Measurements from ENCODE around the gene SOX14.

SOX14 gene

GRCh38 chr3:137764001-137764433, at the start of gene SOX14:
Gene SOX14, plus strand, starts transcription at chr3:137764315. Its CDS starts 470 bp downstream, at chr3:137764785.
- no peaks in the 10 kb centered on the region for H3K36me3 Mint-ChIP-seq (ENCODE audit: insufficient read depth)
- peaks cover 4% of the 10 kb centered on the region for H3K4me1 Mint-ChIP-seq
- H3K4me3 Mint-ChIP-seq = no peak within 1 kb of the TSS
- ATAC-seq (replicated peaks; ENCODE audit: extremely low read depth, poor library complexity, severe bottlenecking) (no peak), DNase-seq (ENCODE audit: low spot score in 2 of 2) (no peak)
- no peak within 1 kb of the TSS for H3K27ac Mint-ChIP-seq (ENCODE audit: low read depth)
- no peaks in the 10 kb centered on the region for H3K9me3 Mint-ChIP-seq
- H3K27me3 Mint-ChIP-seq = peaks cover 96% of the 10 kb centered on the region

- Mint-ChIP-seq H3K27me3 (no peaks in the 10 kb centered on the region), H3K27ac (ENCODE audit: low read depth) (no peak overlapping the region), H3K9me3 (peaks cover 17% of the 10 kb centered on the region), H3K36me3 (ENCODE audit: insufficient read depth) (no peaks in the 10 kb centered on the region), H3K4me1 (no peaks in the 10 kb centered on the region), H3K4me3 (no peak overlapping the region)
- no peak for ATAC-seq (replicated peaks; ENCODE audit: extremely low read depth, poor library complexity, severe bottlenecking)
- no peak for DNase-seq (ENCODE audit: low spot score in 2 of 2)
Measured at GRCh38 chr3:137714551-137714950, 49.6 kb upstream of the SOX14 start.

GRCh38 chr3:137724240-137724639, 39.9 kb upstream of the SOX14 start:
- peaks cover 25% of the 10 kb centered on the region for H3K9me3 Mint-ChIP-seq
- H3K27ac Mint-ChIP-seq (ENCODE audit: low read depth) = no peak overlapping the region
- DNase-seq (ENCODE audit: low spot score in 2 of 2) (no peak), ATAC-seq (replicated peaks; ENCODE audit: extremely low read depth, poor library complexity, severe bottlenecking) (no peak)
- H3K36me3 Mint-ChIP-seq (ENCODE audit: insufficient read depth) = peaks cover 3% of the 10 kb centered on the region
- H3K4me3 Mint-ChIP-seq = no peak overlapping the region
- no peaks in the 10 kb centered on the region for H3K27me3 Mint-ChIP-seq
- no peaks in the 10 kb centered on the region for H3K4me1 Mint-ChIP-seq

GRCh38 chr3:137737208-137737607, 26.9 kb upstream of the SOX14 start:
- peaks cover 40% of the 10 kb centered on the region for H3K9me3 Mint-ChIP-seq
- H3K27ac Mint-ChIP-seq (ENCODE audit: low read depth) = no peak overlapping the region
- DNase-seq (ENCODE audit: low spot score in 2 of 2) (no peak), ATAC-seq (replicated peaks; ENCODE audit: extremely low read depth, poor library complexity, severe bottlenecking) (no peak)
- no peaks in the 10 kb centered on the region for H3K36me3 Mint-ChIP-seq (ENCODE audit: insufficient read depth)
- no peaks in the 10 kb centered on the region for H3K4me1 Mint-ChIP-seq
- no peaks in the 10 kb centered on the region for H3K27me3 Mint-ChIP-seq
- no peak overlapping the region for H3K4me3 Mint-ChIP-seq

- no peak for DNase-seq (ENCODE audit: low spot score in 2 of 2)
- Mint-ChIP-seq H3K4me3 (no peak overlapping the region), H3K4me1 (no peaks in the 10 kb centered on the region), H3K9me3 (peaks cover 34% of the 10 kb centered on the region), H3K36me3 (ENCODE audit: insufficient read depth) (no peaks in the 10 kb centered on the region), H3K27me3 (no peaks in the 10 kb centered on the region), H3K27ac (ENCODE audit: low read depth) (no peak overlapping the region)
- ATAC-seq (replicated peaks; ENCODE audit: extremely low read depth, poor library complexity, severe bottlenecking) = no peak
Measured at GRCh38 chr3:137738710-137739109, 25.4 kb upstream of the SOX14 start.

- peaks cover 23% of the 10 kb centered on the region for H3K9me3 Mint-ChIP-seq
- no peaks in the 10 kb centered on the region for H3K4me1 Mint-ChIP-seq
- H3K27me3 Mint-ChIP-seq = peaks cover 18% of the 10 kb centered on the region
- no peaks in the 10 kb centered on the region for H3K36me3 Mint-ChIP-seq (ENCODE audit: insufficient read depth)
- no peak overlapping the region for H3K27ac Mint-ChIP-seq (ENCODE audit: low read depth)
- no peak overlapping the region for H3K4me3 Mint-ChIP-seq
- ATAC-seq (replicated peaks; ENCODE audit: extremely low read depth, poor library complexity, severe bottlenecking) (no peak), DNase-seq (ENCODE audit: low spot score in 2 of 2) (no peak)
Measured at GRCh38 chr3:137743608-137744007, 20.5 kb upstream of the SOX14 start.

- Mint-ChIP-seq H3K36me3 (ENCODE audit: insufficient read depth) (no peaks in the 10 kb centered on the region), H3K27me3 (peaks cover 18% of the 10 kb centered on the region), H3K4me3 (no peak overlapping the region), H3K9me3 (peaks cover 24% of the 10 kb centered on the region), H3K27ac (ENCODE audit: low read depth) (no peak overlapping the region), H3K4me1 (no peaks in the 10 kb centered on the region)
- DNase-seq (ENCODE audit: low spot score in 2 of 2) = no peak
- no peak for ATAC-seq (replicated peaks; ENCODE audit: extremely low read depth, poor library complexity, severe bottlenecking)
Measured at GRCh38 chr3:137746808-137747207, 17.3 kb upstream of the SOX14 start.

GRCh38 chr3:137759505-137759904, 4.6 kb upstream of the SOX14 start:
- H3K27me3 Mint-ChIP-seq = peaks cover 54% of the 10 kb centered on the region
- H3K4me3 Mint-ChIP-seq = no peak overlapping the region
- DNase-seq (ENCODE audit: low spot score in 2 of 2) = no peak
- no peak for ATAC-seq (replicated peaks; ENCODE audit: extremely low read depth, poor library complexity, severe bottlenecking)
- H3K27ac Mint-ChIP-seq (ENCODE audit: low read depth) = no peak overlapping the region
- H3K9me3 Mint-ChIP-seq = peaks cover 8% of the 10 kb centered on the region
- no peaks in the 10 kb centered on the region for H3K4me1 Mint-ChIP-seq
- no peaks in the 10 kb centered on the region for H3K36me3 Mint-ChIP-seq (ENCODE audit: insufficient read depth)

GRCh38 chr3:137760341-137761098, 3.6 kb upstream of the SOX14 start:
- ATAC-seq (replicated peaks; ENCODE audit: extremely low read depth, poor library complexity, severe bottlenecking) = no peak
- no peak for DNase-seq (ENCODE audit: low spot score in 2 of 2)
- H3K9me3 Mint-ChIP-seq = no peaks in the 10 kb centered on the region
- no peak overlapping the region for H3K27ac Mint-ChIP-seq (ENCODE audit: low read depth)
- H3K36me3 Mint-ChIP-seq (ENCODE audit: insufficient read depth) = no peaks in the 10 kb centered on the region
- no peak overlapping the region for H3K4me3 Mint-ChIP-seq
- H3K27me3 Mint-ChIP-seq = peaks cover 63% of the 10 kb centered on the region
- peaks cover 2% of the 10 kb centered on the region for H3K4me1 Mint-ChIP-seq

GRCh38 chr3:137761099-137761562, 3.0 kb upstream of the SOX14 start:
- H3K36me3 Mint-ChIP-seq (ENCODE audit: insufficient read depth) = no peaks in the 10 kb centered on the region
- ATAC-seq (replicated peaks; ENCODE audit: extremely low read depth, poor library complexity, severe bottlenecking) = no peak
- no peaks in the 10 kb centered on the region for H3K9me3 Mint-ChIP-seq
- peaks cover 69% of the 10 kb centered on the region for H3K27me3 Mint-ChIP-seq
- peaks cover 4% of the 10 kb centered on the region for H3K4me1 Mint-ChIP-seq
- no peak for DNase-seq (ENCODE audit: low spot score in 2 of 2)
- H3K4me3 Mint-ChIP-seq = no peak overlapping the region
- H3K27ac Mint-ChIP-seq (ENCODE audit: low read depth) = no peak overlapping the region

GRCh38 chr3:137761563-137762503, 2.3 kb upstream of the SOX14 start:
- DNase-seq (ENCODE audit: low spot score in 2 of 2) (no peak), ATAC-seq (replicated peaks; ENCODE audit: extremely low read depth, poor library complexity, severe bottlenecking) (no peak)
- no peaks in the 10 kb centered on the region for H3K36me3 Mint-ChIP-seq (ENCODE audit: insufficient read depth)
- H3K27me3 Mint-ChIP-seq = peaks cover 75% of the 10 kb centered on the region
- H3K9me3 Mint-ChIP-seq = no peaks in the 10 kb centered on the region
- H3K27ac Mint-ChIP-seq (ENCODE audit: low read depth) = no peak overlapping the region
- peaks cover 4% of the 10 kb centered on the region for H3K4me1 Mint-ChIP-seq
- no peak overlapping the region for H3K4me3 Mint-ChIP-seq

GRCh38 chr3:137762674-137763593, 1.2 kb upstream of the SOX14 start:
- no peaks in the 10 kb centered on the region for H3K36me3 Mint-ChIP-seq (ENCODE audit: insufficient read depth)
- DNase-seq (ENCODE audit: low spot score in 2 of 2) (no peak), ATAC-seq (replicated peaks; ENCODE audit: extremely low read depth, poor library complexity, severe bottlenecking) (no peak)
- H3K9me3 Mint-ChIP-seq = no peaks in the 10 kb centered on the region
- H3K27me3 Mint-ChIP-seq = peaks cover 85% of the 10 kb centered on the region
- H3K4me3 Mint-ChIP-seq = no peak overlapping the region
- peaks cover 4% of the 10 kb centered on the region for H3K4me1 Mint-ChIP-seq
- no peak overlapping the region for H3K27ac Mint-ChIP-seq (ENCODE audit: low read depth)
